ENCODE measurements around the gene ATR. TPM values are rescaled to one million over a fixed set of nuclear protein-coding genes. Genes with fewer than 3 reads are reported as not detected.

ATR gene
- total and polyA plus RNA-seq, 2 of the 4 experiments (the other 2 are of a cell fraction) = 9.5 to 28.0 TPM

GRCh38 chr3:142553741-142554140 lies 24.8 kb downstream of the ATR start:
- Histone ChIP-seq H2AK9ac (replicated peaks; ENCODE audit: low read depth, low read length, poor library complexity) (no peak overlapping the region), H4K91ac (ENCODE audit: insufficient read depth, low read depth, low read length) (no peak overlapping the region), H3K4ac (ENCODE audit: low read depth, low read length) (no peak overlapping the region), H3K9me1 (ENCODE audit: insufficient read depth, low read length) (no peaks in the 10 kb centered on the region), H4K20me1 (ENCODE audit: insufficient read depth, low read length) (no peaks in the 10 kb centered on the region; the same call in 1 of the 2 replicates), H3K9ac (ENCODE audit: low read depth, low read length) (no peak overlapping the region), H4K8ac (ENCODE audit: low read depth in 2 of 2, low read length in 2 of 2) (no peak overlapping the region), H3K9me3 (ENCODE audit: control insufficient read depth, insufficient read depth, low read length) (no peaks in the 10 kb centered on the region), H3K4me3 (ENCODE audit: insufficient read depth, low read depth, low read length) (no peak overlapping the region), H2BK120ac (ENCODE audit: low read depth, low read length) (no peak overlapping the region), H3K18ac (ENCODE audit: low read depth, low read length) (no peak overlapping the region), H3K56ac (ENCODE audit: extremely low read depth, insufficient read depth, low read length) (no peak overlapping the region), H3K23ac (ENCODE audit: low read depth, low read length) (no peak overlapping the region), H3K36me3 (ENCODE audit: control insufficient read depth, insufficient read depth, low read length) (peaks cover 17% of the 10 kb centered on the region), H3K14ac (replicated peaks; ENCODE audit: low read depth, low read length) (no peak overlapping the region), H3K27ac (ENCODE audit: insufficient read depth, low read length) (no peak overlapping the region), H2AFZ (replicated peaks; ENCODE audit: low read length, poor library complexity) (no peak overlapping the region), H2BK15ac (ENCODE audit: low read depth, low read length) (no peak overlapping the region), H2AK5ac (ENCODE audit: low read depth, low read length) (no peak overlapping the region), H4K5ac (ENCODE audit: low read depth, low read length) (no peak overlapping the region), H2BK20ac (ENCODE audit: low read depth, low read length) (no peak overlapping the region), H3K4me1 (ENCODE audit: control insufficient read depth, insufficient read depth, low read length) (no peaks in the 10 kb centered on the region), H3K4me2 (ENCODE audit: low read depth, low read length) (no peak overlapping the region), H2BK5ac (ENCODE audit: low read depth, low read length, poor library complexity, severe bottlenecking) (no peak overlapping the region), H3K27me3 (ENCODE audit: control insufficient read depth, insufficient read depth, low read length) (no peaks in the 10 kb centered on the region), H3K79me1 (ENCODE audit: low read depth in 1 of 2, low read length in 2 of 2) (no peaks in the 10 kb centered on the region)
- dilution Hi-C loops (cut with HindIII; ENCODE audit: low sequenced_read_pairs, unreplicated experiment) (no loop called here), in situ Hi-C loops (cut with MboI; ENCODE audit: low sequenced_read_pairs) (no loop called here), intact Hi-C loops (cut with micrococcal nuclease) (no loop called here)
- WGBS, 2 experiments (ENCODE audit: extremely low coverage in 2 of 2, insufficient read length in 1 of 2) = no CpG with 5 or more reads among the region's 1 CpG
- BruUV-seq (replicated peaks) = no TSS peak
- CTCF ChIA-PET = interaction anchor here (0.6 kb wide), 1 partner anchor 10 kb away, joined by 4 read pairs; no protein-coding TSS in a partner anchor
- POLR2A ChIA-PET (ENCODE audit: unreplicated experiment) = no interaction called here
- no peak for TF ChIP-seq RAD21 (IDR thresholded peaks at IDR 0.05; ENCODE audit: low read length)
- no peak for TF ChIP-seq POLR2A (IDR thresholded peaks at IDR 0.05; ENCODE audit: low read depth, low read length)
- TF ChIP-seq RFX5 (IDR thresholded peaks at IDR 0.05; ENCODE audit: low read depth, low read length) = no peak
- TF ChIP-seq RCOR1 (IDR thresholded peaks at IDR 0.05; ENCODE audit: insufficient replicate concordance, low read length) = no peak
- TF ChIP-seq BHLHE40 (IDR thresholded peaks at IDR 0.05; ENCODE audit: low read depth, low read length) = no peak
- TF ChIP-seq SMC3 (IDR thresholded peaks at IDR 0.05; ENCODE audit: low read depth, low read length) = no peak
- TF ChIP-seq MAFK (IDR thresholded peaks at IDR 0.05; ENCODE audit: low read depth, low read length) = no peak
- TF ChIP-seq NFE2L2 (IDR thresholded peaks at IDR 0.05; ENCODE audit: low read depth, low read length) = no peak
- TF ChIP-seq FOS (IDR thresholded peaks at IDR 0.05; ENCODE audit: low read depth, low read length) = no peak
- TF ChIP-seq CTCF (conservative IDR thresholded peaks at IDR 0.05; ENCODE audit: low read depth, low read length) = no peak
- TF ChIP-seq CEBPB (IDR thresholded peaks at IDR 0.05; ENCODE audit: low read depth, low read length) = no peak
- no peak for TF ChIP-seq CHD1 (IDR thresholded peaks at IDR 0.05; ENCODE audit: low read depth, low read length)
- no peak for TF ChIP-seq ELK1 (IDR thresholded peaks at IDR 0.05; ENCODE audit: borderline replicate concordance, low read depth, low read length)
- no peak for TF ChIP-seq USF2 (IDR thresholded peaks at IDR 0.05; ENCODE audit: low read depth, low read length)
- TF ChIP-seq MAZ (IDR thresholded peaks at IDR 0.05; ENCODE audit: borderline replicate concordance, low read depth, low read length) = no peak
- no peak for TF ChIP-seq MXI1 (IDR thresholded peaks at IDR 0.05; ENCODE audit: borderline replicate concordance, low read depth, low read length)
- ATAC-seq (ENCODE audit: low read depth) (no peak), DNase-seq (no peak)
